PC-9 (cell line): ENCODE data around the gene PLA2G7.

Experiments
- EZH2 ChIP-seq: fragments of 200-600 bp; sonication (generic); IDR thresholded peaks from 2 replicates; pipeline ENCODE4 v1.8.0; 2017; ENCODE audit warnings: antibody characterized with exemption, low read depth
- TF ChIP-seq, protein P1 (sequence below): fragments of 200-600 bp; sonication (generic); conservative IDR thresholded peaks from 2 replicates; pipeline ENCODE4 v1.6.1; 2017; ENCODE audit warnings: mixed run types, antibody characterized with exemption, mild to moderate bottlenecking, moderate library complexity

DNA sequence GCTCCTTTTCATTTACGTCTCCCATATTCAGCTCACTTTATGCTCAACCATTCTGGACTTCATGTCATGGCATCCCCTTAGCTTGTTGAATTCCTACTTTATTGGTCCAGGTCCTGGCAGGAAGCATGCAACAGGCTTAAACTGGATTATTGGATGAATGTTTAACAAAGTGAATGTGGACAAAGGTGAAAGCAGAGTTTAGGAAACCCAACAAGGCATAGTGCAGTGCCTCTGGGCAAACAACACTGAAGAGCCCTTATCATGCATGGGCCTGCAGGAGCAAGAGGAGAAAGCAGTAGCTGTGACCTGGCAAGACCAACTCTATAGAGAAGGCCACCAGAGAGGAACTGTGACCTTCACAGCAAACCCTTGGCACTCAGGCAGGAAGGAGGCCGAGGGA lies 6.3 kb upstream of the PLA2G7 start:
- TF ChIP-seq, protein P1, sequence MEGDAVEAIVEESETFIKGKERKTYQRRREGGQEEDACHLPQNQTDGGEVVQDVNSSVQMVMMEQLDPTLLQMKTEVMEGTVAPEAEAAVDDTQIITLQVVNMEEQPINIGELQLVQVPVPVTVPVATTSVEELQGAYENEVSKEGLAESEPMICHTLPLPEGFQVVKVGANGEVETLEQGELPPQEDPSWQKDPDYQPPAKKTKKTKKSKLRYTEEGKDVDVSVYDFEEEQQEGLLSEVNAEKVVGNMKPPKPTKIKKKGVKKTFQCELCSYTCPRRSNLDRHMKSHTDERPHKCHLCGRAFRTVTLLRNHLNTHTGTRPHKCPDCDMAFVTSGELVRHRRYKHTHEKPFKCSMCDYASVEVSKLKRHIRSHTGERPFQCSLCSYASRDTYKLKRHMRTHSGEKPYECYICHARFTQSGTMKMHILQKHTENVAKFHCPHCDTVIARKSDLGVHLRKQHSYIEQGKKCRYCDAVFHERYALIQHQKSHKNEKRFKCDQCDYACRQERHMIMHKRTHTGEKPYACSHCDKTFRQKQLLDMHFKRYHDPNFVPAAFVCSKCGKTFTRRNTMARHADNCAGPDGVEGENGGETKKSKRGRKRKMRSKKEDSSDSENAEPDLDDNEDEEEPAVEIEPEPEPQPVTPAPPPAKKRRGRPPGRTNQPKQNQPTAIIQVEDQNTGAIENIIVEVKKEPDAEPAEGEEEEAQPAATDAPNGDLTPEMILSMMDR, result no peak
- no peak for TF ChIP-seq EZH2
